ENCODE measurements around the gene FBXW5. TPM values are rescaled to one million over a fixed set of nuclear protein-coding genes. Genes with fewer than 3 reads are reported as not detected.
A peak's percentile ranks its signal among the peaks of the same experiment; 100 is the strongest.

FBXW5 gene
- total and polyA plus RNA-seq, 9 of the 15 experiments (the other 6 are each of a cell fraction or from before 2014, with no cell fraction given): 0.21 to 128 (median 37.0) TPM

GRCh38 chr9:136945333-136946227 is 1.0 kb upstream of the FBXW5 start:
- no peak for FAIRE-seq
- 63% methylated on average over 10 of the region's 30 CpGs for WGBS (ENCODE audit: insufficient coverage, low coverage, missing lambda C conversion rate)
- no peak for TF ChIP-seq C11orf30 (IDR thresholded peaks at IDR 0.05; ENCODE audit: low read depth)
- TF ChIP-seq, protein P1, sequence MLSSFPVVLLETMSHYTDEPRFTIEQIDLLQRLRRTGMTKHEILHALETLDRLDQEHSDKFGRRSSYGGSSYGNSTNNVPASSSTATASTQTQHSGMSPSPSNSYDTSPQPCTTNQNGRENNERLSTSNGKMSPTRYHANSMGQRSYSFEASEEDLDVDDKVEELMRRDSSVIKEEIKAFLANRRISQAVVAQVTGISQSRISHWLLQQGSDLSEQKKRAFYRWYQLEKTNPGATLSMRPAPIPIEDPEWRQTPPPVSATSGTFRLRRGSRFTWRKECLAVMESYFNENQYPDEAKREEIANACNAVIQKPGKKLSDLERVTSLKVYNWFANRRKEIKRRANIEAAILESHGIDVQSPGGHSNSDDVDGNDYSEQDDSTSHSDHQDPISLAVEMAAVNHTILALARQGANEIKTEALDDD (IDR thresholded peaks at IDR 0.05): no peak
- TF ChIP-seq PCBP1 (IDR thresholded peaks at IDR 0.05; ENCODE audit: low read depth, low read length, poor library complexity, severe bottlenecking): peak; percentile 35
- TF ChIP-seq HDGF (IDR thresholded peaks at IDR 0.05): 0 out of 2 replicates have a peak, but pooled peaks have one; percentile 13
- TF ChIP-seq REST (IDR thresholded peaks at IDR 0.05; ENCODE audit: borderline replicate concordance): no peak
- TF ChIP-seq REST (CRISPR knock-in tag; IDR thresholded peaks at IDR 0.05; ENCODE audit: low read depth): no peak
- TF ChIP-seq, protein P2, sequence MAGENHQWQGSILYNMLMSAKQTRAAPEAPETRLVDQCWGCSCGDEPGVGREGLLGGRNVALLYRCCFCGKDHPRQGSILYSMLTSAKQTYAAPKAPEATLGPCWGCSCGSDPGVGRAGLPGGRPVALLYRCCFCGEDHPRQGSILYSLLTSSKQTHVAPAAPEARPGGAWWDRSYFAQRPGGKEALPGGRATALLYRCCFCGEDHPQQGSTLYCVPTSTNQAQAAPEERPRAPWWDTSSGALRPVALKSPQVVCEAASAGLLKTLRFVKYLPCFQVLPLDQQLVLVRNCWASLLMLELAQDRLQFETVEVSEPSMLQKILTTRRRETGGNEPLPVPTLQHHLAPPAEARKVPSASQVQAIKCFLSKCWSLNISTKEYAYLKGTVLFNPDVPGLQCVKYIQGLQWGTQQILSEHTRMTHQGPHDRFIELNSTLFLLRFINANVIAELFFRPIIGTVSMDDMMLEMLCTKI (IDR thresholded peaks at IDR 0.05; ENCODE audit: partially characterized antibody): no peak
- no peak for TF ChIP-seq ZNF766 (CRISPR knock-in tag; conservative IDR thresholded peaks at IDR 0.05)

More at GRCh38 chr9:136945333-136946227, 1.0 kb upstream of the FBXW5 start:
- H2AFZ ChIP-seq (ENCODE audit: low read depth, low read length): peak overlapping the region; percentile 97
- H3K79me2 ChIP-seq (ENCODE audit: control insufficient read depth, insufficient read depth, low read length): peaks cover 26% of the 10 kb centered on the region
- peaks cover 2% of the 10 kb centered on the region for H3K9me1 ChIP-seq (ENCODE audit: control insufficient read depth, insufficient read depth, low read length)
- no peak for DNase-seq (ENCODE audit: extremely low read depth in 1 of 4, low spot score in 3 of 4)
- BruUV-seq (replicated peaks): no TSS peak
- POLR2A ChIA-PET: interaction anchor here (0.5 to 1.3 kb wide), 3 partner anchors 19 to 110 kb away, joined by 3 to 4 read pairs (median 3); no protein-coding TSS in a partner anchor
- no peak overlapping the region for H3K4me3 ChIP-seq
- H3K27ac ChIP-seq (ENCODE audit: extremely low read depth, low read depth, low read length): peak overlapping the region; percentile 78
- ATAC-seq: no peak
- intact Hi-C loops (cut with micrococcal nuclease) (loop anchor here (2.0 to 5.0 kb wide), 3 partner anchors 47 to 158 kb away; partner anchors contain the start of genes ABCA2 and PAXX), in situ Hi-C loops (cut with MboI) (loop anchor here (5.0 kb wide), 1 partner anchor 92 kb away; no protein-coding TSS in a partner anchor)
- peaks cover 29% of the 10 kb centered on the region; the same call in 2 of the 3 replicates for H3K36me3 ChIP-seq (ENCODE audit: control insufficient read depth, insufficient read depth, low read length)
- no peaks in the 10 kb centered on the region for H4K20me1 ChIP-seq (replicated peaks; ENCODE audit: control insufficient read depth, insufficient read depth, low read length)
- CTCF ChIA-PET (ENCODE audit: low intra/inter-chr PET ratio): interaction anchor here (0.6 kb wide), 2 partner anchors 118 to 233 kb away, joined by 3 to 4 read pairs; partner anchors contain the start of gene DIPK1B
- H3K4me2 ChIP-seq (ENCODE audit: insufficient read depth, low read length): peak overlapping the region; percentile 88
- H3K9me3 ChIP-seq (replicated peaks; ENCODE audit: control insufficient read depth, insufficient read depth, low read depth, low read length): no peaks in the 10 kb centered on the region
- peak overlapping the region; percentile 65 to 83; a peak in 3 of 4 replicates for H3K9ac ChIP-seq (ENCODE audit: insufficient read depth in 1 of 2, low read depth in 2 of 2, low read length in 2 of 2)
- no peaks in the 10 kb centered on the region for H3K27me3 ChIP-seq (ENCODE audit: control insufficient read depth in 2 of 2, insufficient read depth in 2 of 2, low read length in 2 of 2)
- peaks cover 24 to 93% of the 10 kb centered on the region in 2 experiments for H3K4me1 ChIP-seq (replicated peaks in 1 of 2; ENCODE audit: control insufficient read depth in 2 of 2, insufficient read depth in 2 of 2, low read length in 2 of 2)

Measured in K562 (cell line).